Ovary (tissue), 3 donors: ENCODE data around the gene C7orf33.

Experiments used
- CTCF ChIP-seq, 3 donors: fragments of 450-650 bp in 2 of 3; fragments of 200-600 bp in 1 of 3; IDR thresholded peaks; one replicate each; pipeline versions ENCODE4 v1.5.1 to v1.8.0; 2016 to 2022; ENCODE audit warnings: antibody characterized with exemption in 3 of 3, mild to moderate bottlenecking in 1 of 3
- POLR2A ChIP-seq: fragments of 450-650 bp; IDR thresholded peaks from one replicate; pipeline ENCODE4 v1.6.1; 2017; ENCODE audit warnings: antibody characterized with exemption, mild to moderate bottlenecking, moderate library complexity
- donor health status: DM: no; HTN: no; CAD: no.

DNA sequence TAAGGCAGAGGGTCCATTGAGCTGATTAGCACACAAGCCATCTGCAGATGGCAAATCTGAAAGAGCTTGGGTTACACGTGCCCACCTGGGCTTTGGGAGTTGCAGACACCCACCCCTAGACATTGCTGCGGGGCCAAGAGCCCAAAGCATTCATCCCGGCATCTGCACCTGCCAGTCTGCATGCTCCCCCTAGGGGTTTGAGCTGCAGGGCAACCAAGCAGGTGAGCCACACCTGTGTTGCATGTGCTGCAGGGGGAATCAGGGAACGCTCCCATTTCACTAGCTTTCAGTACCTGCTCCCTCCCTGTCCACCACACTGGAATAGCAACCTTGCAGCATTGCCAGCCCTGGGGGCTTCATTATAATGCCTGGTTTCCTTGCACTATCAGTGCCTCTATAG, 21.1 kb downstream of the C7orf33 start:
- TF ChIP-seq CTCF (IDR thresholded peaks at IDR 0.05) (no peak), POLR2A (no peak)
